Measurements from ENCODE around the gene TIPRL. TPM values are rescaled to one million over a fixed set of nuclear protein-coding genes. Genes with fewer than 3 reads are reported as not detected.

The TIPRL gene
- total RNA-seq, 6 donors from 2014 or later = 7.2 to 26.1 (median 18.4) TPM

DNA sequence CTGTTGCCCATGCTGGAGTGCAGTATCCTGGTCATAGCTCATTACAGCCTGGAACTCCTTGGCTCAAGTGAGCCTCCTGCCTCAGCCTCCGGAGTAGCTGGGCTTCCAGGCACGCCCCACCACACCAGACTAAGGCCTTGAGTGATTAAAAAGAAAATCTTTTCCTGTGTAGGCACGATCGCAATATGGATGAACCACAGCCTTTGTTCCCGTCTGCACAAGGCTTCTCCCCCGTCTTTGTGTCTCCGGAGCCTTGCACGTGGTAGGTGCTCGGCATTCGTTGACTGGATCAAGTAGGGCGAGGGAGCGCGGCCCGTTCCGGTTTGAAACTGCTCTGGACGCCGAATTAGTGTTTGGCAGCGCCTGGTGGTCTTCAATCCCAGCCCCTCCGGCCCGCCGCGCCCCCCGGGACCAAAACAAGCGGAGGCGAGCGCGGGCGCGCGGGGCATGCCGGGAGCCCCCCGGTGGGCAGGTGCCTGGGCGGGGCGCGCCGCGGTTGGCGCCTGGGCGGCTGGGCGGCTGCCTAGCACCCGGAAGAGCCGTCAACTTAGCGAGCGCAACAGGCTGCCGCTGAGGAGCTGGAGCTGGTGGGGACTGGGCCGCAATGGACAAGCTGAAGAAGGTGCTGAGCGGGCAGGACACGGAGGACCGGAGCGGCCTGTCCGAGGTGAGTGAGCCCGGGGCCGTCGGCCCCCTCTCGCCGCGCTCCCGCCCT is 46.9 kb downstream of the TIPRL start, which contains the start of gene SFT2D2:
TSS of gene SFT2D2 (plus strand) at position 529 of the 715 bp plus-strand sequence. CDS start at position 605, 76 bp downstream.
- H3K4me3 ChIP-seq = peak within 1 kb of the TSS; percentile 78 to 98 (median 90)
- TF ChIP-seq POLR2AphosphoS5 (IDR thresholded peaks at IDR 0.05) = peak; percentile 77 to 81
- TF ChIP-seq CTCF (IDR thresholded peaks at IDR 0.05) = peak in 1 of 6 experiments; percentile 1
- no peak for TF ChIP-seq EP300 (IDR thresholded peaks at IDR 0.05)
- TF ChIP-seq POLR2A (IDR thresholded peaks at IDR 0.05) = peak in 3 of 4 donors; percentile 67 to 94 (median 82)
- ATAC-seq (ENCODE audit: low FRiP score in 2 of 2) = peak; percentile 95 to 97
- no peaks in the 10 kb centered on the region for H3K9me3 ChIP-seq
- peak within 1 kb of the TSS; percentile 87 to 97 (median 94) for H3K27ac ChIP-seq
- peak; percentile 84 to 97 for DNase-seq
- peaks cover 31 to 50% (median 39%) of the 10 kb centered on the region in 4 donors for H3K4me1 ChIP-seq
- H3K36me3 ChIP-seq = peaks cover 0 to 3% (median 0%) of the 10 kb centered on the region in 4 donors
- WGBS, 2 donors = 4 to 5% methylated on average over 6 to 20 of the region's 58 CpGs
- H3K27me3 ChIP-seq = no peaks in the 10 kb centered on the region

DNA sequence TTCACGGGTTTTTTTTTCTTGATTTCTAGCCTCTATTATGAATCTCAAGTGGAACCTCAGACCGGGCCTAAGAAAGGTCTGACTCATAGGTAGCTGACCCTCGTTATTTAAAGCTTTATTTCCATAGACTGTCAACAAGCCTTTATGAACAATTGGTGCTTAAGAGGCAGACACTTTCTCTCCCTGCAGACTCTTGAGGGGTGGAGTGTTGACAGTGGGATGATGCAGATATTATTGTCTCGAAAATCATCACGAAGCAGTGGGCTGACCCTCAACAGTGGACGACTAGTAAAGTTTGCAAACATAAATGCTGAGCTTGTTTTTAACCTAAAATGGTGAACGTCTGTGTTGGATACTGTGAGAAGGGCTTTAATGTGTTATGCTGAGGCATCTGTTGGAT is 48.9 kb downstream of the TIPRL start:
- TF ChIP-seq POLR2AphosphoS5 (IDR thresholded peaks at IDR 0.05) (no peak), EP300 (IDR thresholded peaks at IDR 0.05) (no peak), CTCF (IDR thresholded peaks at IDR 0.05) (no peak), POLR2A (IDR thresholded peaks at IDR 0.05) (no peak)
- no peaks in the 10 kb centered on the region for H3K27me3 ChIP-seq
- no peak for ATAC-seq (ENCODE audit: low FRiP score in 2 of 2)

GRCh38 chr1:168229893-168230292 is 51.1 kb downstream of the TIPRL start:
- peak overlapping the region in 1 of 4 donors; percentile 94 for H3K27ac ChIP-seq
- DNase-seq = no peak
- H3K27me3 ChIP-seq = no peaks in the 10 kb centered on the region
- peaks cover 33 to 56% (median 44%) of the 10 kb centered on the region in 4 donors for H3K4me1 ChIP-seq
- H3K9me3 ChIP-seq = no peaks in the 10 kb centered on the region
- 91% methylated on average over 4 of the region's 4 CpGs for WGBS, 2 donors
- peaks cover 5 to 38% (median 21%) of the 10 kb centered on the region in 4 donors for H3K36me3 ChIP-seq
- TF ChIP-seq CTCF (IDR thresholded peaks at IDR 0.05) (no peak), POLR2AphosphoS5 (IDR thresholded peaks at IDR 0.05) (no peak), EP300 (IDR thresholded peaks at IDR 0.05) (no peak), POLR2A (IDR thresholded peaks at IDR 0.05) (no peak)
- no peak for ATAC-seq (ENCODE audit: low FRiP score in 2 of 2)
- H3K4me3 ChIP-seq = no peak overlapping the region

More for the DNA sequence above, 48.9 kb downstream of the TIPRL start:
- no peak for DNase-seq
- peak overlapping the region; percentile 87 to 97 (median 94) for H3K27ac ChIP-seq
- H3K4me3 ChIP-seq = peak overlapping the region in 3 of 4 donors; percentile 78 to 98 (median 82)
- WGBS, 2 donors = 29 to 31% methylated on average over 7 of the region's 7 CpGs
- peaks cover 5 to 18% (median 9%) of the 10 kb centered on the region in 4 donors for H3K36me3 ChIP-seq
- H3K4me1 ChIP-seq = peaks cover 33 to 55% (median 42%) of the 10 kb centered on the region in 4 donors
- H3K9me3 ChIP-seq = no peaks in the 10 kb centered on the region

DNA sequence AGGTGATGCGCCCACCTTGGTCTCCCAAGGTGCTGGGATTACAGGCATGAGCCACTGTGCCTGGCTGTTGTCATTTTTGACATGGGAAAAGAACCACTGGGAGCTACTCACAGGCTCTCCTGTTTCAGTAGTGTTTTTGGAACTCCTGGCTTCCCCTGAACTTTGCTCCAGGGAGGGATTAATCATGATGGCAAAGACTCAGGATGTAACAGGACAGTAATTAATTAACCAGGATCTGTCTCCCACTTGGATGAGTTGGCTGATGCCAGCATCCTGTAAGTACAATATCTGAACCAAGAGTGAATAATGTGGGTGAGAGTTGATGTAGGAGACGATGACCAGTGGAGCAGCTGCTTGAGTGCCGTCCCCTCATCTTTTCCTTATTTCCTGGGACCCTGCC is 51.9 kb downstream of the TIPRL start:
- Histone ChIP-seq H3K4me1 (peaks cover 39 to 57% (median 47%) of the 10 kb centered on the region in 4 donors), H3K36me3 (peaks cover 5 to 45% (median 21%) of the 10 kb centered on the region in 4 donors), H3K4me3 (no peak overlapping the region), H3K27me3 (no peaks in the 10 kb centered on the region), H3K9me3 (no peaks in the 10 kb centered on the region), H3K27ac (no peak overlapping the region)
- TF ChIP-seq POLR2A (IDR thresholded peaks at IDR 0.05) (no peak), POLR2AphosphoS5 (IDR thresholded peaks at IDR 0.05) (no peak), CTCF (IDR thresholded peaks at IDR 0.05) (no peak), EP300 (IDR thresholded peaks at IDR 0.05) (no peak)
- 98 to 100% methylated on average over 3 of the region's 3 CpGs for whole genome bisulfite sequencing, 2 donors
- no peak for ATAC-seq (ENCODE audit: low FRiP score in 2 of 2)
- DNase-seq = no peak

Measured in upper lobe of left lung (tissue), 6 donors.